ENCODE results near the gene NPAS3. TPM values are rescaled to one million over a fixed set of nuclear protein-coding genes. Genes with fewer than 3 reads are reported as not detected.

The NPAS3 gene
- total RNA-seq, 1 donor from 2014 or later: 2.5 TPM

GRCh38 chr14:33504246-33505099, 565.8 kb downstream of the NPAS3 start:
- intact Hi-C loops (cut with micrococcal nuclease): no loop called here

GRCh38 chr14:33505266-33505962, 566.7 kb downstream of the NPAS3 start:
- H3K36me3 ChIP-seq: no peaks in the 10 kb centered on the region
- no peak overlapping the region for H3K27ac ChIP-seq (replicated peaks)
- no peaks in the 10 kb centered on the region for H3K4me1 ChIP-seq
- intact Hi-C loops (cut with micrococcal nuclease): no loop called here
- no peak overlapping the region for H3K4me3 ChIP-seq
- TF ChIP-seq, protein P1, sequence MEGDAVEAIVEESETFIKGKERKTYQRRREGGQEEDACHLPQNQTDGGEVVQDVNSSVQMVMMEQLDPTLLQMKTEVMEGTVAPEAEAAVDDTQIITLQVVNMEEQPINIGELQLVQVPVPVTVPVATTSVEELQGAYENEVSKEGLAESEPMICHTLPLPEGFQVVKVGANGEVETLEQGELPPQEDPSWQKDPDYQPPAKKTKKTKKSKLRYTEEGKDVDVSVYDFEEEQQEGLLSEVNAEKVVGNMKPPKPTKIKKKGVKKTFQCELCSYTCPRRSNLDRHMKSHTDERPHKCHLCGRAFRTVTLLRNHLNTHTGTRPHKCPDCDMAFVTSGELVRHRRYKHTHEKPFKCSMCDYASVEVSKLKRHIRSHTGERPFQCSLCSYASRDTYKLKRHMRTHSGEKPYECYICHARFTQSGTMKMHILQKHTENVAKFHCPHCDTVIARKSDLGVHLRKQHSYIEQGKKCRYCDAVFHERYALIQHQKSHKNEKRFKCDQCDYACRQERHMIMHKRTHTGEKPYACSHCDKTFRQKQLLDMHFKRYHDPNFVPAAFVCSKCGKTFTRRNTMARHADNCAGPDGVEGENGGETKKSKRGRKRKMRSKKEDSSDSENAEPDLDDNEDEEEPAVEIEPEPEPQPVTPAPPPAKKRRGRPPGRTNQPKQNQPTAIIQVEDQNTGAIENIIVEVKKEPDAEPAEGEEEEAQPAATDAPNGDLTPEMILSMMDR (IDR thresholded peaks at IDR 0.05; ENCODE audit: borderline replicate concordance): no peak
- no peaks in the 10 kb centered on the region for H3K9me3 ChIP-seq (replicated peaks)
- DNase-seq: no peak
- no peaks in the 10 kb centered on the region for H3K27me3 ChIP-seq (ENCODE audit: low read depth)

More at GRCh38 chr14:33504246-33505099, 565.8 kb downstream of the NPAS3 start:
- Histone ChIP-seq H3K27me3 (ENCODE audit: low read depth) (no peaks in the 10 kb centered on the region), H3K4me1 (no peaks in the 10 kb centered on the region), H3K27ac (replicated peaks) (no peak overlapping the region), H3K36me3 (no peaks in the 10 kb centered on the region), H3K4me3 (no peak overlapping the region), H3K9me3 (replicated peaks) (no peaks in the 10 kb centered on the region)
- TF ChIP-seq, protein P1 (IDR thresholded peaks at IDR 0.05; ENCODE audit: borderline replicate concordance): no peak
- no peak for DNase-seq

DNA sequence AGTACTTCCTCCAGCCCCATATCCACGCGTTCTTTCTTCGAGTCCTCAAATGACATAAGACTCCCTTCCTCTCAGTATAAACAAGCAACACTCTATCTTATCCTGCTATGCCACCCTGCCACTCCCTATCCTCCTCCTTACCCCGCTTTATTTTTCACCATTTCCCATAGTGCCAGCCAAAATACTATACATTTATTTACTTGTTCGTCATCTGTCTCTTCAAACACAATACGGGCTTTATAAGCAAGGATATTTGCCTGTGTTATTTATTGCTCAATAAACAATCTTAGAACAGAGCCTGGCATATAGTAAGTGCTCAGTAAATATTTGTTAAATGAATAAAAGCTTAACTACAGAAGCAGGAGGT, 567.3 kb downstream of the NPAS3 start:
- no peaks in the 10 kb centered on the region for H3K9me3 ChIP-seq (replicated peaks)
- H3K27ac ChIP-seq (replicated peaks): no peak overlapping the region
- H3K27me3 ChIP-seq (ENCODE audit: low read depth): no peaks in the 10 kb centered on the region
- no peaks in the 10 kb centered on the region for H3K36me3 ChIP-seq
- no peak overlapping the region for H3K4me3 ChIP-seq
- no peak for DNase-seq
- TF ChIP-seq, protein P1 (IDR thresholded peaks at IDR 0.05; ENCODE audit: borderline replicate concordance): no peak
- intact Hi-C loops (cut with micrococcal nuclease): no loop called here
- no peaks in the 10 kb centered on the region for H3K4me1 ChIP-seq

GRCh38 chr14:33508126-33509062, 569.7 kb downstream of the NPAS3 start:
- H3K27me3 ChIP-seq (ENCODE audit: low read depth): peaks cover 2% of the 10 kb centered on the region
- intact Hi-C loops (cut with micrococcal nuclease): no loop called here
- DNase-seq: no peak
- H3K9me3 ChIP-seq (replicated peaks): no peaks in the 10 kb centered on the region
- no peak overlapping the region for H3K4me3 ChIP-seq
- H3K27ac ChIP-seq (replicated peaks): no peak overlapping the region
- H3K36me3 ChIP-seq: no peaks in the 10 kb centered on the region
- TF ChIP-seq, protein P1 (IDR thresholded peaks at IDR 0.05; ENCODE audit: borderline replicate concordance): no peak
- no peaks in the 10 kb centered on the region for H3K4me1 ChIP-seq

DNA sequence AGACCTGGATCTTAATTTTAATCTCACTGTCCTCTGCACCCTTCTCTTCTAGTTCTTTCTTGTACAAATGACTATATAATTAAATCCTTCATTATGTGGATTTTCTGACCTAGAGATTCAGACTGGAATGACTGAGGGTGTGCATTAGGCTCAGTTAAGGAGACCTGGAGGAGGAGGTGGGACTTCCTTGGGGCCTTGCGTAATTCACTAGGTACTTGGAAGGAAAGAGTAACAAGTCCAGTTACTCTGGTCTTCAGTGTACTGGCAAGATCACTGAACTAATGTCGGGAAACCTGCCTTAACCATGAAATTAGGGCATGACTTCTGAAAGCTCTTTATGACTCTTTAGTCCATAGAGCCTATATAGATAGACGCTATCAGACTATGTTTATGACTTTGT, 570.8 kb downstream of the NPAS3 start:
- TF ChIP-seq, protein P1 (IDR thresholded peaks at IDR 0.05; ENCODE audit: borderline replicate concordance): no peak
- Histone ChIP-seq H3K36me3 (no peaks in the 10 kb centered on the region), H3K4me3 (no peak overlapping the region), H3K27me3 (ENCODE audit: low read depth) (peaks cover 10% of the 10 kb centered on the region), H3K27ac (replicated peaks) (no peak overlapping the region), H3K4me1 (no peaks in the 10 kb centered on the region), H3K9me3 (replicated peaks) (no peaks in the 10 kb centered on the region)
- no peak for DNase-seq
- intact Hi-C loops (cut with micrococcal nuclease): no loop called here
